Measurements from ENCODE around the gene PGM2.

Gene PGM2

DNA sequence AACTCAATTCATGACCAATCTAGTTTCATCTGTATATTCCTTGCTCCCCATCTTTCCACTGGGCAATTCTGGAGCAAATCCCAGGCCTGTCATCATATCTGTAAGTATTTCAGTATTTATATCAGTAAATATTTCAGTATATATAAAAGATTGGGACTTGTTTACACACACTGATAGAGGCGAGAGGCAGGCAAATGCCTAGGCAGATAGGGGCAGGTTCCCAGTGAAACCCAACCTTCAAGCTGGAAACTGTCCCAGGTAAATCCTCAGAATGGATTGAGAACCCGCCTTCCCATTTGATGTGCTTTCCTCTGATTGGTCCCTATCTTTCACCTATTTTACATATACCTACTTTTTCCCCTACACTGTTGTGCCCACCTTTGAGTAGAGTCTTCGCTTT lies 40.6 kb downstream of the PGM2 start:
- DNase-seq = no peak

DNA sequence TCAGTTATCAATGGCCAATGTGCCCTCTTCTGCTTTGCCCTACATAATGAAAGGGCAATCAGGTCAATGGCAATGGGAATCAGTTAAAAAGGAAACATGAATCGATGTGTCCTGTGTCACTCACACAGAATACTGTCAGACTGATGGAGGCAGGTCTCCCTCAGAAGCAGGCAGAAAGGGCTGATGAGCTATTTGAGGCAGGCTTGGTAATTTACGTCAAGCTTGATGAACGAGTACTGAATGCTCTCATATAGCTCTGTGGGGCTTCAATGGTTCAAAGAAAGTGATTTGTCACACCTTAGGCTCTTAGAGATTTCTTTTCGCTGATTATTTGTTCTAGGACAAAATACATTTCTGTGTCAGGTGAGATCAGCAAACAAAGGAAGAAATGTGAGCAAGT lies 41.8 kb downstream of the PGM2 start:
- no peak for DNase-seq

DNA sequence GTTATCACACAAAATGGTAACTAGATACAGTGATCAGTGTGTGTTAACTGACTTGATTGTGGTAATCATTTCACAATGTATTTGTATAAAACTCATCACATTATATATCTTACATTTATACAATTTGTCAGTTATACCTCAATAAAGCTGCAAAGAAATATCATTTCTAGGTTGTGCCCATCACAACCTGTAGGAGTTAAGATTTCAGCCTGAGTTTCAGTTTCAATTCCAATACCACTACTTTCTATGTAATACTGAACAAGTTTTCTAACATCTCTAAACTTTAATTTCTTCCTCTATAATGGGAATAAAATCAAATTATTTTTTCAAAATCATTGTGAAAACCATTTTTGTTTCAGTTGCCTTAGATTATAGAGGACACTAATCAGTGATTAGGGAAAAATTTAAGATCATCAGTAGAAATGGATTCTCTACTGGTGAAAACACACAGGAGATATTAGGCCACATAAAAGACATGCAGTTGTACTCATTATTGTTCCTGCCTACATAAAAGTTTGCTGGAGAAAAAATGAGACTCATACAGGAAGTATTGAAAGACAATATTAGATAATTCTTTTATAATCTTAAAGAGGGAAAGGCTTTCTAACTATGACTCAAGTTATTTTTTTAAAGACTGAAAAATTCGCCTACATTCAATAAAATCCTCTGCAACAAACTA lies 46.0 kb downstream of the PGM2 start:
- DNase-seq = no peak

DNA sequence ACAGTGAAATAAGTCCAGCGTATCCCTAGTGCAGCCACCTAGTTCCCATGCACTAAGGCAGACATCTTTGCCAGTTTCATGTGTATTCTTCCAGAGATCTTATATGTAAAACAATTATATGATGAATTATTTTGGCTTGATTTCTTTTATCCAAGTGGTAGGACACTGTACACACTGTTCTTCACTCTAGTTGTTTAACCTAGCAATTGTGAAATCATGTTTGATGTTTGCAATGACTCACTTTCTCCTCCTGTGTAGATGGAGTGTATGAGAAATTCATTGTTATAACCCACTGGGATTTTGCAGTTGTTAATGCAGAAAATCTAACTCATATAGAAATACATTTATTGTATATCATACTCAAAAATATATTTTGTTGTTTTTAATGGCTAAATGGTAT lies 46.9 kb downstream of the PGM2 start:
- peak; percentile 7 for DNase-seq

DNA sequence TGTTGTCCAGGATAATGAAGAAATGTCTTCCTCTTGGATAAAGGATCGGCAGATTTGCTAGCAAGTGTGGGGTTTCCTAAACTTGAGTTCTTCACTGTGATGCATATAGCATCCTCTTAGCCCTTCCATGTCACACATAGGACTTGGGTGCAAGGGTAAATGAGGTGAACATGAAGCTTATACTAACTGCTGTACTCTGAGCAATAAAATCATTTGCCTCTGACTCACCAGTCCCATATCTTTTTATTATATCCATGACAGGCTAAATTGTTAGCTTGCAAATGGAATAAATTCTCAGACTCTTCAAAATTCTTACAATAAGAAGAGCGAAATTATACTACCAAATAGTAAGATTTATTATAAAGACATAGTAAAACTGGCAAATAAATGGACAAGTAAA lies 49.7 kb downstream of the PGM2 start:
- no peak for DNase-seq

DNA sequence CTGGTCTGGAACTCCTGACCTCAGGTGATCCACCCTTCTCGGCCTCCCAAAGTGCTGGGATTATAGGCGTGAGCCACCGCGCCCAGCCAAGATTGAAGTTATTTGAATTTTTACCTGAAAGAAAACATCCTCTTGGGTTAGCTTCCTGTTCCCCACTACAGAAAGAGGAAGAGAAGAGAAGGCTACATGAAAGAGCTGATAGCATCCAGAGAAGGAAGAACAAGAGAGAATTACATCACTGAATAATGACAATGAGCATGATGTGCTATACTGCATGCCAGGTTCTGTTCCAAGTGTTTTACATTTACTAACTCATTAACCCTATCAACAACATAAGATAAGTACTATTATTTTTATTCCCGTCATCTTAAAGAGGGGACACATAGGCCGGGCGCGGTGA lies 52.9 kb downstream of the PGM2 start:
- DNase-seq = no peak

DNA sequence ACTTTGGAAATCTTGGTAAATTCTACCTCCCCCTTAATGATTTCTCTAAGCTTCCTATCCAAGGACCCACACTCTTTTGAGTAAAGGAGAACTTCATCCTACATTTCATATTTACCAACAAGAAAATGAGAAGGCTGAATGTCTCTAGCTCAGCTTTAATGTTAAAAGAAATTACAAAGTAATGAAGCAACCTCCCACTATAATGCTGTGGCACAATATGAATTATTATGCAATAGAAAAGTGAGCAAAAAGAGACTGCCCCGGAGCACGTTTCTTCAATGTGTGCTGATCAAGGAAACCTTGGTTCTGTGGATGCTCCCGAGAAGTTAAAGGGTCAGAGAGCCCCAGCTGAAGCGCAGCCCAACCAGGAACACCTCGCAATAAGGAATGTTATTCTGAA lies 55.3 kb downstream of the PGM2 start:
- no peak for DNase-seq

DNA sequence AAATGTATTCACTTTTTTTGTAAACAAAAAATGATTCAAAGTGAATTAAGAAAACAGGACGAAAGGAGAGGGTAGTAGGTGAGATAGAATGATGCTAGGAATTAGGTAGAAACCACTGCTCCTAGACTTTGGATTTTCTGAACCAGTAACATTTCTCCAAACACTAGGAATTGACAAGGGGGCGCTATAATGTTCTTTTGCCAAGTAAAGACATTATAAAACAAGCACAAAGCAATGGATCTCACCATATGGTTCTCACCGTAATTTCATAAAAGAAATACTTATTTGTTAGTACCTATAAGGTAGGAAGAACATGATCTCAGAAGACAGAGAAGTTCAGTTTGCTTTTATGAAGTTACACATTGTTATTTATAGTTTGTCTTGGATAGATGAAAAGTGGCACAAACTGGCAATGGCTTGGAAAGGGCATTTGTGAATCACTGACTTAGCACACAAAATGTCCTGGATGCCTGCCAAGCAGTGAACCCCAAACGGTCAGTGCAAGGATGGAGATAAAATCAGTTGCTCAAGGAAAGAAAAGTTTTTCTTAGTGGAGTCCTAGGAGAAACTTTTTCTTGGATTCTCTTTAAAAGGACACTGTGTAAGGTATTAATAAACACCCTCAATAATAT lies 56.3 kb downstream of the PGM2 start:
- DNase-seq = peak; percentile 12

DNA sequence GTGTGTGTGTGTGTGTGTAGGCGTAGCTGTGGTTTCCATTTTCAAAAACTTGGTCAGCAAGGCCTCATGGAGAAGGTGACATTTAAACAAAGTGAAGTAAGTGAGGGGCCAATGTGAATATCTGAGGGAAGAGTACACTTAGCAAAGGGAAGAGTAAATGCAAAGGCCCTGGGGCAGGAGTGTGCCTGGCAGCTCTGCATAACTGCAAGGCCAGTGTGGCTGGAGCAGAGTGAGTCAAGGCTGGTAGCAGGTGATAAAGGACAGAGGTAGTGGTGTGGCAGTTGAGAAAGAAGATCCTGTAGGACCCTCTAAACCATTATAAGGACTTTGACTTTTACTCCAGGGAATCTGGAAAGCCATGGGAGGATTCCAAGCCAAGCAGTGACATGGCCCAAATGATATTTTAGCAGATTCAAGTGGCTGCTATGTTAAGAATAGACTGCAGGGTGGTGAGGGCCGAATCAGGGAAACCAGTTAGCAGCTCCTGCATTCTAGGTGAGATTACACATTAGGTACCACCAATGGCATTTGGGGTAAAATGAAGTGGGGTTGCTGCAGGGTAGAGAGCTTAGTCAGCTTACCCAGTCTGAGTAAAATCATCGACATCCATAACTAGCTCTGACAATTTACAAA lies 58.5 kb downstream of the PGM2 start:
- DNase-seq = no peak

DNA sequence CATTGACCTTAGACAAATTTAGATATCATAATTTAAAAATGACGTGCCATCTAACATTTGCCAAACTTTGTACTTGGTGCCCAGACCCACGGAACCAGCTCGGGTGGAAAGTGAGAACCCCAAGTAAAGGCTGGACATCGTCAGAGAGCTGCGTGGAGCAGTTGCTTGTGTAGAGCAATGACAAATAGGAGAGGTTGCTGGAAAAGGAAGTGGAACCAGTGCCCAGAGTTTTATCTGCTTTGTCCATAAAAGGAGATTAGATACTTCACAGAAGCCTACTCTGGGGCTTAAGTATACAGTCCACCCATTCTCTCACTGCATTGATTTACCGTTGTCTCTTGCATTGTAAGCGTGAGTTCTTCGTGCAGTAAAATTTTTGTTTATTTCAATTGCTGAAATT lies 59.0 kb downstream of the PGM2 start:
- no peak for DNase-seq

DNA sequence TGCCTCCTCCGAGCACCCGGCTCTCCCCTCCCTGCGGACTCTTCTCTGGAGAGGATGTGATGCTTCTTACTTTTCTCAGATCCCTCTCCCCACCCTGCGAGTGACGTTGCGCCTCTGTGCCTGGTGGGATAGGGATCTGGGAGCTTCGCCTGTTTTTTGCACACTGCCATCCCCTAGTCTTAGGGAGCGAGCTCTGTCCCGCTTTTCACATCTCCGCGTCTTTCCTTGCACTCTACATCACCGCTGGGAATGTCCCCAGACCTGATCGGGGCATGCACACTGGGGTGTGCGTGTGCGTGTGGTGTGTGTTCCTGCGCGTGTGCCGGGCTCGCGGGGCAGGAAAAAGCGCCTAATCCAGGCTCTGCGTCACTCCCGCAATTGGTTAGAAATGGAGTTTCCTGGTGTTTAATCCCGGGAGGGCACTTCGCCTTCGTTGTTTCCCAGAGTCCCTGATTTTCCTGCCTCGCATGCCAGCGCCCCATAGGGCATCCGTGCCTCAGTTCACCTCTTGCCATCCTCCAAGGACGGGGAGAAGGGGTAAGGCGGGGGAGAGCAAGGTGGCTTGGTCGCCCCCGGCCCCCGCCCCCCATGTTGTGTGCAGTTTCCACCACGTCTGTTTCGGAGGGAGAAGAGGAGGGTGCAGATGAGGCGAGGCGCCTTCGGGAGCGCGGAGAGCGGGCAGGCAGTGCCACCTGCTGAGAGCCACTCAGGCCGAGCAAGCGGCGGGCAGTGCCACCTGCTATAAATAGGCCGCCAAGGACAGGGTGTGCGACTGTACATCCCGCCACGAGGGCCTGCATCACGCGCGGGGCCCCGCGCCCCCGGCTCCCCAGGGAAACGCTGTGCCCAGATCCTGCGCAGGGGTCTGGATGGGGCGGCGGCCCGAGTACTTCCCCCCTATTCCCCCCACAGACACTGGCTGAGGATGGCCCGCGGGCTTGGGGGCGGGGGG lies 63.6 kb downstream of the PGM2 start:
- peak; percentile 69 for DNase-seq

DNA sequence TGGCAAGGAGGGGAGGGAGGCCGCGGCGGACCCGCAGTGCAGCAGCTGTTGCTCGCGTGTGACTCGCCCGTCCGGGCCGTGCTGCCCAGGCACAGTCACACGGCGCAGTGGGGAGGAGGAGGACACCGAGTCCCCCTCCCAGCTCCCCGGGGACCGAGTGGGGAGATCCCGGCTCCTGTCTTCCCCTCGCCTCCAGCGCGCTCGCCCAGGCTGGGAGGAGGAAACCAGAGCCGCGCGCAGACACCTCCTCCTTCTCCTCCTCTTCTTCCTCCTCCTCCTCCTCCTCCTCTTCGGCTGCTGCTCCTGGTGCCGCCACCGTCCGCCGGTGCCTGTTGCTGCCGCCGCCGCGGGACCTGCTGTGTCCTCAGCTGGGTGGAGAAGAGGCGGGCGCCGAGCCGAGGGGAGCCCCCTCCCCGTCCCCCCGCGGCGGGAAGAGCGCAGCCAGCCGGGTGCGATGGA lies 64.3 kb downstream of the PGM2 start, which contains the start of gene TBC1D1:
Gene TBC1D1, plus strand, starts transcription at position 284 of the 459 bp plus-strand sequence. CDS start 11,012 bp downstream, outside the sequence.
- peak; percentile 69 for DNase-seq

DNA sequence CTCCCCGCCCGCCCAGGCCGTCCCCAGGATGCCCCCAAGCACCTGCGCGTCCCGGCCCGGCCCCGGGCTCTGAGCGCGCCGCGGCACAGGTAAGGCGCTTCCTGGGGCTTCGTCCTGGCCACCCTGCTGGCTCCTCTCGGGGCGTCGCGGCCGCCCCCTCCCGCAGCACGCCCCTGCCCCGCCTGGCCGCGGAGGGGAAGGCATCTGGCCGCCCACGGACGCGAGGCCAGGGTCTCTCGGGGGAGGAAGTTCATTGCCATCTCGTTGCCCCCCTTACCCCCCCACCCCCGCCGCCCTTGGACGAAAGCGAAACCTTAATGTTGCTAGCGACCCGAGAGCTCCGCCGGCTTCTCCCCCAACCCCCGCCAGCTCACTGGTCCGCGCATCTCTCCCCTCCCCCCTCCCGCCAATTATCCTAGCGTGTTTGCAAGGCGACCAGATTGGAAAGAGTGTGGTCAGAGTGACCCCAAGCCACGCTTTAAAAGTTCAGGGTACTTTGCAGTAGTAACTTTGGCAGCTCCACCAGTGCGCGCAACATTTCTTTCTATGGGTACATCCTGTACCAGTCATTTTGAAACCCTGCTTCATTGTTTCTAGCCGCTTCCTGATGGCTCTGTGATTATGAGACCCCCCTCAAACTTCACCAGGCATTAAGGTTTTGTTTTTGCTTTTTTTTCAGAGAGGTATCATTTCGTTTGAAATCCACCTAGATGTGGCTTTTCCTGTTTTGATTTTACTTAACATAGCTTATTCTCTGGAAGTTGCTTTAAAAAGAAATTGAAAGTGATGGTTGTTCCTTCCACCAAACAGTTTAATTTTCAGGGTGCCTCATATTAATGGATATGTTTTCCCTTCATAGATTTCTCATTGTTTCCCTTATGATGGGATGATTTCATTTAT lies 65.0 kb downstream of the PGM2 start:
- peak; percentile 71 for DNase-seq

DNA sequence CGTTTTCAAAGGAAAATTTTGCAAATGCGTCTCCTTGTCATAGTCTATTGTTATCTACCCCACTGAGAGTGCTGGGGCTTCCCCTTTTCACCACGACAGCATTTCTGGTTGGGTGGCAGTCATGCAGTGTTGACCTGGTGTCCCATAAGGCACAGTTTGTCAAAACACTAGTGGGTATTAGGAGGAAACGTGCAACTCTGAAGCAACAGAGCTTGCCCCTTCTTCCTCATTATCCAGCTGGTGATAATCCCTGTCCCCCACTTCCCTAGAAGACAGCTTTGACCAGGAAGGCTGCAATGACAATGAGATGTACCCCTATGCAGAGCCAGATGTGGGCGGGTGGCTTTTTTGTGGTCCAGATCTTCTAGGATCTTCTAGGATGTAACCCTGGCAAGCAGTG lies 66.2 kb downstream of the PGM2 start:
- no peak for DNase-seq

DNA sequence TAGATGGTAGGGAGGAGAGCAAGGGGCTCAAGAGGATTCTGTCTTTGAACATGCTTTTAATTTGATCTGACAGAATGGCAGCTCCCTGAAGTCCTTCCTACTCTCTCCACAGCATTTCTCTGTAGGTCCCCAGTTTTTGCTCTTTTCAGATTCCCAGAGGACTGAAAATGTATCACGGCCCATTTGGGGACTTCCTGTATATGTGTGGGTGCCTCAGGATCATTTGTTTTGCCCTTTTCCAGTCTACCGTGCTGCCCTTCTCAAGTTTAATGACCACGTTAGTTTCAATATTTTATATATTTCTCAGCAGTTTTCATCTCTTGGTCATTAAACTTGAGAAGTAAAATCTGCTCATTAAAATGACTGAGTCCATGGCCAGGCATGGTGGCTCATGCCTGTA lies 66.7 kb downstream of the PGM2 start:
- no peak for DNase-seq

DNA sequence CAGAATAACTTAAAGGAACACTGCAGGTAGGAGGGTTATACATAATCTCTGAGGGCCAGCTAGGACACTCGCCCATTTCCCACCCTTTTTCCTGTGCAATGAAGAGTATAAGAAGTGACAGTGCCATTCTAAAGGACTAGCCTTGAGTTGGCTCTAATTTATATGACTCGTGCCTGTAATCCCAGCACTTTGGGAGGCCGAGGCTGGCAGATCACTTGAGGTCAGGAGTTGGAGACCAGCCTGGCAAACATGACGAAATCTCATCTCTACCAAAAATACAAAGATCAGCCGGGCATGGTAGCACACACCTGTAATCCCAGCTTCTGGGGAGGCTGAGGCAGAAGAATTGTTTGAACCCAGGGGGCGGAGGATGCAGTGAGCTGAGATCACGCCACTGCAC lies 68.8 kb downstream of the PGM2 start:
- DNase-seq = no peak

DNA sequence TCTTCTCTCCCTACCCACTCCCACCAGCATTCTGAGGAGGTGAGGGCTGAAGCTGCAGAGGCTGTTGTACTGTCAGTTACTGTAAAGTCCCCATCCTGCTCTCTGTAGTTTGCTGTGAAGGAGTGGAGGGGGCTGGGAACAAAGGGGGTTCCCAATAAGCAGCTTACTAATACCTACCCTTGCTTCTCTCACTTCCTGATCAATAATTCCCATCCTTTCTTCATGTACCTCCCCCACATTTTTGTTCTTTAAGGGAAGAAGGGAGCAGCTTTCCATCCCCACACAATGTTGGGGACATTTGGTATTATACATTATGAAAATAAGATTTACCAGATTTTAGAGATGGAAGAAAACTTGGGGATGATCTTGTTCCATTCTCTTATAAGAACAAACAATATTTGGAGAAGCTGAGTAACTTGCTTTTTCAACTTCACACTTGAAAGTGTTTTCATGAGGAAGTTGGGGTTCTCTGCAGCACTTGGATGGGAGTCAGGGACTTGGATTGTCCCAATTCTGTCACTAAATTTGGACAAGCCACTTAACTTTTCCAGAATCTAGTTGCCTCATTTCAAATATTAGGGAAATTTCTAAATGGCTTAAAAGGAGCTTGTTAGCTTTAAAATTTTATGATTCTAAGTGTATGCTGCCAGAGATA lies 69.8 kb downstream of the PGM2 start:
- DNase-seq = no peak

DNA sequence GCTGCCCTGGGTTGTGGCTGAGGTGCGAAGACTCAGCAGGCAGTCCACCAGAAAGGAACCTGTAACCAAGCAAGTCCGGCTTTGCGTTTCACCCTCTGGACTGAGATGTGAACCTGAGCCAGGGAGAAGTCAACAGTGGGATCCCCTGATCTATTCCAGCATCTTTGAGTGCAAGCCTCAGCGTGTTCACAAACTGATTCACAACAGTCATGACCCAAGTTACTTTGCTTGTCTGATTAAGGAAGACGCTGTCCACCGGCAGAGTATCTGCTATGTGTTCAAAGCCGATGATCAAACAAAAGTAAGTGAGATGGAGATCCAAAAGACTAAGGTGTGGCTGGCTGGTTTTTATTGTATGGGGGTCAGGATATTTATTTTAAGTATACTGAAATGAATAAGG lies 75.7 kb downstream of the PGM2 start:
- DNase-seq = no peak

DNA sequence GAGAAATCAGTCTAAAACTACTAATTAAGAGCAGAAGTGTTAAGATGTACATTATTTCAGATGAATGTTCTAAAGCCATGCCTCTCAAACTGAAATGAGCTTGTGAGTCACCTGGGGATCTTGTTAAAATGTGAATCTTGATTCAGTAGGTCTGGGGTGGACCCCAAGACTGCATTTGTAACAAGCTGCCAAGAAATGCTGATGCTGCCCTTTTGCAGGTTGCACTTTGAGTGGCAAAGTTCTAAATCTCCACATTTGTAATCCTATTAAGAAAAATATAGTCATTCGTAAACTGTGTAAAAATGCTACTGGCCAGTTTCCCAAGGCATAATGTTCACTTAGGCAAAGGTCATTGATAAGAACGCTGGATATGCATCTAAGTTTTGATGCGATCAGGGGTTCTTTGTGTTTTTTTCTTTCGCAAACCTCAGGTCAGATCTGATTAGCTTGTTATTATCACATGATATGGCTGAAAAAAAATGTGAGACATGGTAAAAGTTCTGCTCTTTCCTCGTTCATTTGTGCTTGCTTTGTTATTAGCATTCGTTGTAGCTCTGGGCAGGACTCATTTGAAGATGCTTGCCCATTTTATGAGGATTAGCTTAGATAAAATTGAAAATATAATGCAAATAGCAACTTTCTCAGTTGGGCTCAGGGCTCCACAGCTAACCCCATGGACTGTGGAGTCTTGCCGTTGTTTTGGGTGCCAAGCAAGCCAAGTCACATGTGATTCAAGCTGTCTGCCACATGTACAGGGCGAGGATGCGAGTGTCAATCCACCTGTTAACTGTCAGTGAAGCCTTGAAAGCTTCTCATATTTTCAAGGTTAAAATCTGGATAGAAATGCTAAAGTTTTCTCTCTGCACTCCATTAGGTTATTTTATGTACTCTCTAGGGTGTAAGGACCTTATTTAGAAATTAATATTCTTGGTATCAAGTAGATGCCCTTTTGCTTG lies 76.5 kb downstream of the PGM2 start:
- DNase-seq = no peak

DNA sequence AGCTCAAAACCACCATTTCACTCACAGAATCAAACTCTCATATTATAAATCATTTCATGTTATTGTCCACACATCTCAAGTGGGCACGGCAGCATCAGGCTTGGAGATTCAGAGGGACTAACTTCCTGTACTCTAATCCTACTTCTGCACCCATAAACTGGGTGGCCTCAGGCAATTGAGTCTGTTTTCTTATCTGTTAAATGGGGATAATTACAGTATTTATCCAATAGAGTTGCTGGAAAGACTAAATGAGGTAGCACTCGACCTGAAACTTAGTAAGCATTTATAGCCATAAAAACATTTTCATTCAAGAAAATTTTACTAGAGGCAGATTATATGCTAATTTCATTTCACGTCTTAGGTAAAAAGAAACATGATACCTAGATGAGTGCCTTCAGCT lies 77.4 kb downstream of the PGM2 start:
- DNase-seq = peak; percentile 81

All from NCI-H69 (cell line).